ENCODE data around the gene RRAGD. TPM values are rescaled to one million over a fixed set of nuclear protein-coding genes. Genes with fewer than 3 reads are reported as not detected.

The RRAGD gene
- total RNA-seq, 4 donors from 2014 or later: 53.6 to 173 (median 106) TPM

DNA sequence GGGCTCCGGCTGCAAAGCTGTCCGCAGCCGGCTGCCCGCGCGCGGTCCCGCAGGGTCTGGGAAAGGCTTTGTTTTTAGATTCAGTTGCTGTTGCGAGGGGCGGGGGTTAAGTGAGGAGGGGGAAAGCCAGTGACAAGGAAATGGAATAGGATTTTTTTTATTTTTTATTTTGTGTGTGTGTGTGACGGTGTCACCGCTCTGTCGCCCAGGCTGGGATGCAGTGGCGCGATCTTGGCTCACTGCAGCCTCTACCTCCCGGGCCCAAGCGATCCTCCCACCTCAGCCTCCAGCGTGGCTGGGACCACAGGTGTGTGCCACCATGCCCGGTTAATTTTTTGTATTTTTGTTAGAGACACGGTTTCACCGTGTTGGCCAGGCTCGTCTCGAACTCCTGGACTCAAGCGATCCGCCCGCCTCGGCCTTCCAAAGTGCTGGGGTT lies 58.9 kb downstream of the RRAGD start:
- in situ Hi-C loops (cut with MboI; ENCODE audit: low sequenced_read_pairs in 4 of 4) (loop anchor here in 3 of 4 donors (25.0 kb wide), 2 partner anchors 266 to 366 kb away; partner anchors contain the start of gene PNRC1 (in 1 of the 3)), intact Hi-C loops (cut with DNase I; ENCODE audit: low total_unique reads) (loop anchor here (2.0 to 10.0 kb wide), 3 partner anchors 54 to 316 kb away; partner anchors contain the start of gene PM20D2)
- Histone ChIP-seq H3K27ac (peak overlapping the region; percentile 92 to 100 (median 96)), H3K36me3 (no peaks in the 10 kb centered on the region), H3K4me1 (peaks cover 31 to 38% of the 10 kb centered on the region in 2 donors), H3K4me3 (peak overlapping the region; percentile 70 to 95 (median 79)), H3K9me3 (no peaks in the 10 kb centered on the region), H3K27me3 (no peaks in the 10 kb centered on the region)
- DNase-seq: no peak
- no peak for ATAC-seq
- TF ChIP-seq CTCF (IDR thresholded peaks at IDR 0.05 in 4 of 5, conservative IDR thresholded peaks at IDR 0.05 in 1 of 5) (no peak), POLR2A (IDR thresholded peaks at IDR 0.05) (no peak)

- DNase-seq (peak; percentile 90 to 95), ATAC-seq (peak; percentile 86 to 89)
- in situ Hi-C loops (cut with MboI; ENCODE audit: low sequenced_read_pairs in 4 of 4): loop anchor here in 3 of 4 donors (25.0 kb wide), 2 partner anchors 265 to 365 kb away; partner anchors contain the start of gene PNRC1 (in 1 of the 3)
- H3K36me3 ChIP-seq: no peaks in the 10 kb centered on the region
- H3K9me3 ChIP-seq: no peaks in the 10 kb centered on the region
- intact Hi-C loops (cut with DNase I; ENCODE audit: low total_unique reads): loop anchor here (2.0 to 10.0 kb wide), 3 partner anchors 54 to 315 kb away; partner anchors contain the start of gene PM20D2
- peak within 1 kb of the TSS; percentile 92 to 100 (median 96) for H3K27ac ChIP-seq
- H3K27me3 ChIP-seq: no peaks in the 10 kb centered on the region
- peaks cover 37 to 45% of the 10 kb centered on the region in 2 donors for H3K4me1 ChIP-seq
- TF ChIP-seq POLR2A (IDR thresholded peaks at IDR 0.05) (peak; percentile 92 to 96), CTCF (IDR thresholded peaks at IDR 0.05 in 4 of 5, conservative IDR thresholded peaks at IDR 0.05 in 1 of 5) (no peak)
- peak within 1 kb of the TSS; percentile 70 to 95 (median 79) for H3K4me3 ChIP-seq
Observed at GRCh38 chr6:89352278-89353117, 59.6 kb downstream of the RRAGD start, which contains the start of gene UBE2J1. UBE2J1 (minus strand) TSS chr6:89352722; CDS start chr6:89352569, 153 bp downstream.

GRCh38 chr6:89351671-89352277 lies 60.3 kb downstream of the RRAGD start:
- in situ Hi-C loops (cut with MboI; ENCODE audit: low sequenced_read_pairs in 4 of 4): loop anchor here in 3 of 4 donors (25.0 kb wide), 2 partner anchors 264 to 364 kb away; partner anchors contain the start of gene PNRC1 (in 1 of the 3)

More at GRCh38 chr6:89351671-89352277, 60.3 kb downstream of the RRAGD start:
- Histone ChIP-seq H3K27ac (peak overlapping the region; percentile 92 to 100 (median 96)), H3K36me3 (no peaks in the 10 kb centered on the region), H3K4me3 (peak overlapping the region; percentile 70 to 95 (median 79)), H3K4me1 (peaks cover 40 to 42% of the 10 kb centered on the region in 2 donors), H3K9me3 (no peaks in the 10 kb centered on the region), H3K27me3 (no peaks in the 10 kb centered on the region)
- ATAC-seq: peak in 1 of 2 donors; percentile 0
- TF ChIP-seq CTCF (IDR thresholded peaks at IDR 0.05 in 4 of 5, conservative IDR thresholded peaks at IDR 0.05 in 1 of 5): no peak
- no peak for TF ChIP-seq POLR2A (IDR thresholded peaks at IDR 0.05)
- no peak for DNase-seq
- intact Hi-C loops (cut with DNase I; ENCODE audit: low total_unique reads): loop anchor here (2.0 to 10.0 kb wide), 3 partner anchors 53 to 314 kb away; partner anchors contain the start of gene PM20D2
